ENCODE data around the gene FPGS. TPM values are rescaled to one million over a fixed set of nuclear protein-coding genes. Genes with fewer than 3 reads are reported as not detected.

FPGS gene
- total and polyA plus RNA-seq, 2 donors (not counting 1 experiment from before 2014, with no cell fraction given) = 103 to 136 TPM

DNA sequence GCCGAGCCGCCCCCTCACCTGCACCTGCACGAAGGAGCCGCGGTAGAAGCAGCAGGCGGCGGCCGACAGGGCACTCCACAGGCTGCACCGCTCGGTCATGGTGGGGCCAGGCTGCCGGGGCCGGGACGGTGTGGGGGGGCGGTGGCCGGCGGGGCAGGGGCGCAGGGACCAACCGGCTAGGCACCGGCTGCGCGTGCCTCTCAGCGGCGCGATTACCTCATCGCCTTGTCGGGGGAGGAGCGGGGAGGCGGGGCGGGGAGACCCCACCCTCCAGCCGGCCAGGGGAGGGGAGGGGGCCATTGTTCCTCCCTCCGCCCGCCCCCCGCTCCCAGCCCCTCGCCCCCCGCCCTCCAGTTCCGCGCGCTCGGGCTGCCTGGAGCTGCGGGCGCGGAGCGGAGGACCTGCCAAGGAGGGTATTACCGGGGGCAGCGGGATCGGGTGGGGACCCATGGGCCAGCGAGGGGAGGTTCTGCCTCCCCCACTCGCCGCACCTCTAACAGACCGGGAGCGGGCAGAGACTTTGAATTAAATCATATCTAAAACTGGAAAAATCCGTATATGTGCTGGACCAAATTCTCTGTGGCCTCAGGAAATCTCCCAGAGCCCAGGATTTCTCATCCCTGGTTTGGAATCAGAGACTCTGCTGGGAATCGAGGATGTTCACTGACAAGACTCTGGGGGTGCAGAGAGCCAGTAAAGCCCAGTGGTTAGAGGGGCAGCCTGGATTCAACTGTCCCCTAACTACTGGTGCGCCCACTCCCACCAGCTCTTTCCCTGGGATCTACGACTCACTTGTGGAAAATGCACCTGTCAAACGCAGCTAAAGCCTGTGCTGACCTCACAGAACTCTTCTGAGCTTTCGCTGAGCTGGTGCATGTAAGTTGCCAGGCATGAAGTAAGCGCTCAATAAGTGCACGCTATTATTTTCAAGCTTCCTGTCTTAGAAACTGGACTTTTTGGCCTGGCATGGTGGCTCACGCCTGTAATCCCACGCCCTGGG, 47.3 kb upstream of the FPGS start:
- Histone ChIP-seq H3K27ac (ENCODE audit: low read length in 2 of 2) (no peak overlapping the region), H3K27me3 (replicated peaks in 1 of 4; ENCODE audit: control extremely low read depth in 1 of 4, control insufficient read depth in 3 of 4, insufficient read depth in 4 of 4, low read length in 3 of 4) (no peaks in the 10 kb centered on the region), H3K79me2 (ENCODE audit: control insufficient read depth, insufficient read depth, low read length) (peaks cover 88% of the 10 kb centered on the region), H2AFZ (ENCODE audit: insufficient read depth, low read depth, low read length, poor library complexity, severe bottlenecking) (no peak overlapping the region), H3K4me3 (ENCODE audit: control extremely low read depth in 1 of 5, extremely low read depth in 1 of 5, insufficient read depth in 1 of 5, low read depth in 2 of 5, low read length in 4 of 5) (no peak overlapping the region), H3K36me3 (replicated peaks in 1 of 2; ENCODE audit: control extremely low read depth in 1 of 2, control insufficient read depth in 1 of 2, extremely low read depth in 1 of 2, insufficient read depth in 2 of 2, low read length in 1 of 2) (peaks cover 2 to 57% of the 10 kb centered on the region in 2 experiments), H3K9ac (ENCODE audit: low read length) (no peak overlapping the region), H3K4me1 (ENCODE audit: control insufficient read depth in 2 of 2, insufficient read depth in 2 of 2, low read length in 2 of 2) (no peaks in the 10 kb centered on the region), H3K4me2 (replicated peaks; ENCODE audit: low read depth, low read length, poor library complexity, severe bottlenecking) (no peak overlapping the region), H3K9me3 (ENCODE audit: control extremely low read depth in 1 of 3, control insufficient read depth in 2 of 3, insufficient read depth in 1 of 3, low read length in 2 of 3) (no peaks in the 10 kb centered on the region), H4K20me1 (ENCODE audit: control insufficient read depth, insufficient read depth, low read length, poor library complexity, severe bottlenecking) (peaks cover 95% of the 10 kb centered on the region)
- no peak for TF ChIP-seq EZH2 (IDR thresholded peaks at IDR 0.05; ENCODE audit: borderline replicate concordance, insufficient read depth, low read depth, low read length, poor library complexity, severe bottlenecking)
- TF ChIP-seq, protein P1, sequence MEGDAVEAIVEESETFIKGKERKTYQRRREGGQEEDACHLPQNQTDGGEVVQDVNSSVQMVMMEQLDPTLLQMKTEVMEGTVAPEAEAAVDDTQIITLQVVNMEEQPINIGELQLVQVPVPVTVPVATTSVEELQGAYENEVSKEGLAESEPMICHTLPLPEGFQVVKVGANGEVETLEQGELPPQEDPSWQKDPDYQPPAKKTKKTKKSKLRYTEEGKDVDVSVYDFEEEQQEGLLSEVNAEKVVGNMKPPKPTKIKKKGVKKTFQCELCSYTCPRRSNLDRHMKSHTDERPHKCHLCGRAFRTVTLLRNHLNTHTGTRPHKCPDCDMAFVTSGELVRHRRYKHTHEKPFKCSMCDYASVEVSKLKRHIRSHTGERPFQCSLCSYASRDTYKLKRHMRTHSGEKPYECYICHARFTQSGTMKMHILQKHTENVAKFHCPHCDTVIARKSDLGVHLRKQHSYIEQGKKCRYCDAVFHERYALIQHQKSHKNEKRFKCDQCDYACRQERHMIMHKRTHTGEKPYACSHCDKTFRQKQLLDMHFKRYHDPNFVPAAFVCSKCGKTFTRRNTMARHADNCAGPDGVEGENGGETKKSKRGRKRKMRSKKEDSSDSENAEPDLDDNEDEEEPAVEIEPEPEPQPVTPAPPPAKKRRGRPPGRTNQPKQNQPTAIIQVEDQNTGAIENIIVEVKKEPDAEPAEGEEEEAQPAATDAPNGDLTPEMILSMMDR (IDR thresholded peaks at IDR 0.05) = no peak
- DNase-seq (no peak), ATAC-seq (ENCODE audit: low read depth) (no peak)
- H3K27ac Mint-ChIP-seq = no peak overlapping the region
- POLR2A ChIA-PET = no interaction called here
- H3K9me3 Mint-ChIP-seq (ENCODE audit: insufficient read depth) = no peaks in the 10 kb centered on the region
- no peaks in the 10 kb centered on the region for H3K27me3 Mint-ChIP-seq
- H3K4me1 Mint-ChIP-seq = peaks cover 11% of the 10 kb centered on the region
- 98% methylated on average over 56 of the region's 61 CpGs for WGBS (ENCODE audit: insufficient coverage)
- CTCF ChIA-PET = interaction anchor here (1.1 to 1.5 kb wide), 2 partner anchors 114 kb away, joined by 4 to 5 read pairs; no protein-coding TSS in a partner anchor
- intact Hi-C loops (cut with micrococcal nuclease) = no loop called here
- no peak overlapping the region for H3K4me3 Mint-ChIP-seq

DNA sequence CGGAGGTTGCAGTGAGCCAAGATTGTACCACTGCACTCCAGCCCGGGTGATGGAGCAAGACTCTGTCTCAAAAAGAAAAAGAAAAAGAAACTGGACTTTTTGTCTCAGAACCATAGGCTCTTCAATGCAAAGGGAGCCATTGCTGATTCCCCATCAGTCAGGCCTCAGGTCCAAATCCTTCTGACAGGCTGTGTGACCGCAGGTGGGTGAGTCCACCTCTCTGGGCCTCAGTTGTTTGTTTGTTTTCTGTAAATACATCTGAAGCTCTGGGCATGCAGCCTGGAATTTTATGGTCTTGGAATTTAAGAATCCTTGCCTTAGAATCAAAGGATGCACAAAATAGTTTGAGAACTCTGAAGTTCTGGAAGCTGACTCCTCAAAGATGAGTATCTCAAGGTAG, 46.4 kb upstream of the FPGS start:
- TF ChIP-seq EZH2 (IDR thresholded peaks at IDR 0.05; ENCODE audit: borderline replicate concordance, insufficient read depth, low read depth, low read length, poor library complexity, severe bottlenecking) = no peak
- TF ChIP-seq, protein P1 (IDR thresholded peaks at IDR 0.05) = no peak
- CTCF ChIA-PET = interaction anchor here (1.1 kb wide), 1 partner anchor 113 kb away, joined by 4 read pairs; no protein-coding TSS in a partner anchor
- H3K79me2 ChIP-seq (ENCODE audit: control insufficient read depth, insufficient read depth, low read length) = peaks cover 89% of the 10 kb centered on the region
- Mint-ChIP-seq H3K27ac (no peak overlapping the region), H3K4me3 (no peak overlapping the region), H3K27me3 (no peaks in the 10 kb centered on the region), H3K9me3 (ENCODE audit: insufficient read depth) (no peaks in the 10 kb centered on the region), H3K4me1 (peaks cover 11% of the 10 kb centered on the region)
- no peak overlapping the region for H3K27ac ChIP-seq (ENCODE audit: low read length in 2 of 2)
- DNase-seq = no peak
- no peak overlapping the region for H3K9ac ChIP-seq (ENCODE audit: low read length)
- peaks cover 0 to 57% of the 10 kb centered on the region in 2 experiments for H3K36me3 ChIP-seq (replicated peaks in 1 of 2; ENCODE audit: control extremely low read depth in 1 of 2, control insufficient read depth in 1 of 2, extremely low read depth in 1 of 2, insufficient read depth in 2 of 2, low read length in 1 of 2)
- 100% methylated on average over 2 of the region's 3 CpGs for WGBS (ENCODE audit: insufficient coverage)
- intact Hi-C loops (cut with micrococcal nuclease) = no loop called here
- H2AFZ ChIP-seq (ENCODE audit: insufficient read depth, low read depth, low read length, poor library complexity, severe bottlenecking) = no peak overlapping the region
- ATAC-seq (ENCODE audit: low read depth) = no peak
- peaks cover 95% of the 10 kb centered on the region for H4K20me1 ChIP-seq (ENCODE audit: control insufficient read depth, insufficient read depth, low read length, poor library complexity, severe bottlenecking)
- POLR2A ChIA-PET = interaction anchor here (0.7 kb wide), 2 partner anchors 12 to 23 kb away, joined by 3 to 9 read pairs; no protein-coding TSS in a partner anchor
- no peak overlapping the region for H3K4me3 ChIP-seq (ENCODE audit: control extremely low read depth in 1 of 5, extremely low read depth in 1 of 5, insufficient read depth in 1 of 5, low read depth in 2 of 5, low read length in 4 of 5)
- no peaks in the 10 kb centered on the region for H3K4me1 ChIP-seq (ENCODE audit: control insufficient read depth in 2 of 2, insufficient read depth in 2 of 2, low read length in 2 of 2)
- no peak overlapping the region for H3K4me2 ChIP-seq (replicated peaks; ENCODE audit: low read depth, low read length, poor library complexity, severe bottlenecking)
- H3K9me3 ChIP-seq (ENCODE audit: control extremely low read depth in 1 of 3, control insufficient read depth in 2 of 3, insufficient read depth in 1 of 3, low read length in 2 of 3) = no peaks in the 10 kb centered on the region
- no peaks in the 10 kb centered on the region for H3K27me3 ChIP-seq (replicated peaks in 1 of 4; ENCODE audit: control extremely low read depth in 1 of 4, control insufficient read depth in 3 of 4, insufficient read depth in 4 of 4, low read length in 3 of 4)

Data from B cell (primary cell).